GM19193 (cell line): ENCODE data around the gene OR2H2.

ENCODE experiments used
- POLR2A ChIP-seq: IDR thresholded peaks from 4 replicates; pipeline ENCODE4 v1.6.1; 2011; ENCODE audit not compliant: insufficient read depth, insufficient read length; ENCODE audit errors: extremely low read depth

OR2H2 gene

GRCh38 chr6:29584821-29585220 lies at the start of gene OR2H2:
Gene OR2H2, plus strand, starts transcription at chr6:29585121. Its CDS starts 2,824 bp downstream, at chr6:29587945.
- no peak for TF ChIP-seq POLR2A

- TF ChIP-seq POLR2A: no peak
Measured at GRCh38 chr6:29537714-29538403, 47.1 kb upstream of the OR2H2 start.

- TF ChIP-seq POLR2A: no peak
Measured at GRCh38 chr6:29547573-29547972, 37.3 kb upstream of the OR2H2 start.

- TF ChIP-seq POLR2A: no peak
Measured at GRCh38 chr6:29552512-29553051, 32.3 kb upstream of the OR2H2 start.

- TF ChIP-seq POLR2A: no peak
Measured at GRCh38 chr6:29553268-29554057, 31.5 kb upstream of the OR2H2 start.

- no peak for TF ChIP-seq POLR2A
Measured at GRCh38 chr6:29554764-29555163, 30.2 kb upstream of the OR2H2 start.

- TF ChIP-seq POLR2A: no peak
Measured at GRCh38 chr6:29557320-29557719, 27.6 kb upstream of the OR2H2 start.

GRCh38 chr6:29558439-29559079 lies 26.4 kb upstream of the OR2H2 start:
- no peak for TF ChIP-seq POLR2A

GRCh38 chr6:29559524-29560287 lies 25.2 kb upstream of the OR2H2 start, which contains the start of gene UBD:
Gene UBD, minus strand, starts transcription at chr6:29559732. Its CDS starts 31 bp downstream, at chr6:29559701.
- peak; percentile 48 for TF ChIP-seq POLR2A

- no peak for TF ChIP-seq POLR2A
Measured at GRCh38 chr6:29561091-29561490, 23.8 kb upstream of the OR2H2 start.

GRCh38 chr6:29561606-29562181 lies 23.2 kb upstream of the OR2H2 start:
- no peak for TF ChIP-seq POLR2A

GRCh38 chr6:29563435-29563965 lies 21.4 kb upstream of the OR2H2 start:
- no peak for TF ChIP-seq POLR2A

- TF ChIP-seq POLR2A: no peak
Measured at GRCh38 chr6:29564875-29565274, 20.0 kb upstream of the OR2H2 start.

- TF ChIP-seq POLR2A: no peak
Measured at GRCh38 chr6:29566856-29567255, 18.1 kb upstream of the OR2H2 start.

- no peak for TF ChIP-seq POLR2A
Measured at GRCh38 chr6:29567541-29567940, 17.4 kb upstream of the OR2H2 start.

- no peak for TF ChIP-seq POLR2A
Measured at GRCh38 chr6:29567991-29568390, 16.9 kb upstream of the OR2H2 start.
